CD8-positive, alpha-beta memory T cell (primary cell): Measurements from ENCODE around the gene PGS1. TPM values are rescaled to one million over a fixed set of nuclear protein-coding genes. Genes with fewer than 3 reads are reported as not detected.
A peak's percentile ranks its signal among the peaks of the same experiment; 100 is the strongest.

Experiments
- CTCF ChIA-PET: fragments of 350-600 bp; sonication (Branson Sonifier 250); formaldehyde crosslinking; loops from one replicate; lab custom pipeline; 2021; ENCODE audit warnings: antibody characterized with exemption; lab: Charles Lee
- POLR2A ChIA-PET: fragments of 350-600 bp; sonication (Branson Sonifier 250); formaldehyde crosslinking; loops from one replicate; lab custom pipeline; 2021; ENCODE audit warnings: antibody characterized with exemption; lab: Charles Lee
- DNase-seq, 5 donors: peaks; one replicate each; pipeline versions ENCODE4 v3.0.0 to v3.0.0-alpha.2; 2020 to 2022; ENCODE audit warnings: mixed read lengths in 1 of 5
- H3K27ac ChIP-seq: one replicate; pipeline ENCODE4 v1.7.0; 2013; ENCODE audit warnings: low read depth, mild to moderate bottlenecking, low read length, moderate library complexity
- H3K27me3 ChIP-seq: 2 replicates; pipeline ENCODE4 v1.7.0; 2013; ENCODE audit warnings: low read length, mild to moderate bottlenecking; ENCODE audit not compliant: insufficient read depth, poor library complexity, severe bottlenecking
- H3K36me3 ChIP-seq: 2 replicates; pipeline ENCODE4 v1.7.0; 2013; ENCODE audit warnings: mild to moderate bottlenecking, low read length, moderate library complexity; ENCODE audit not compliant: insufficient read depth
- H3K4me1 ChIP-seq: 2 replicates; pipeline ENCODE4 v1.7.0; 2013; ENCODE audit warnings: mild to moderate bottlenecking, low read length, moderate library complexity; ENCODE audit not compliant: insufficient read depth
- H3K4me3 ChIP-seq: 2 replicates; pipeline ENCODE4 v1.7.0; 2013; ENCODE audit warnings: mild to moderate bottlenecking, low read length
- H3K9me3 ChIP-seq: 2 replicates; pipeline ENCODE4 v1.7.0; 2013; ENCODE audit warnings: mild to moderate bottlenecking, low read length
- H3K27ac Mint-ChIP-seq, 8 donors: one replicate each; pipeline ENCODE4 v1.8.0; 2020 to 2021; ENCODE audit warnings: mixed read lengths in 8 of 8, mild to moderate bottlenecking in 6 of 8, inconsistent platforms in 3 of 8, moderate library complexity in 3 of 8
- H3K27me3 Mint-ChIP-seq, 2 donors: one replicate each; pipeline ENCODE4 v1.8.0; 2020 to 2021; ENCODE audit warnings: mixed read lengths in 2 of 2, mild to moderate bottlenecking in 1 of 2, moderate library complexity in 1 of 2
- H3K36me3 Mint-ChIP-seq, 3 donors: one replicate each; pipeline ENCODE4 v1.8.0; 2020 to 2021; ENCODE audit warnings: mixed read lengths in 3 of 3, inconsistent platforms in 1 of 3, mild to moderate bottlenecking in 1 of 3
- H3K4me1 Mint-ChIP-seq, 3 donors: one replicate each; pipeline ENCODE4 v1.8.0; 2020 to 2021; ENCODE audit warnings: mixed read lengths in 3 of 3, inconsistent platforms in 1 of 3, mild to moderate bottlenecking in 1 of 3
- H3K4me3 Mint-ChIP-seq, 7 donors: one replicate each; pipeline ENCODE4 v1.8.0; 2020 to 2021; ENCODE audit warnings: mixed read lengths in 7 of 7, mild to moderate bottlenecking in 6 of 7, moderate library complexity in 4 of 7, inconsistent platforms in 2 of 7
- H3K9me3 Mint-ChIP-seq, 5 donors: one replicate each; pipeline ENCODE4 v1.8.0; 2020 to 2022; ENCODE audit warnings: mixed read lengths in 5 of 5, mild to moderate bottlenecking in 3 of 5, moderate library complexity in 2 of 5, inconsistent platforms in 1 of 5
- polyA plus RNA-seq: library from polyadenylated mRNA; unstranded; fragments of 300-500 nt; fragmentation: Illumina TruSeq; gene quantifications from one replicate; pipeline ENCODE4 v1.2.3, GENCODE V29; 2021
- total RNA-seq, 2 experiments: library from RNA; stranded (reverse); gene quantifications; one replicate each; pipeline ENCODE4 v1.2.3, GENCODE V29; 2021

PGS1 gene
- total and polyA plus RNA-seq, 3 experiments from 2014 or later = 31.5 to 51.5 (median 48.2) TPM

DNA sequence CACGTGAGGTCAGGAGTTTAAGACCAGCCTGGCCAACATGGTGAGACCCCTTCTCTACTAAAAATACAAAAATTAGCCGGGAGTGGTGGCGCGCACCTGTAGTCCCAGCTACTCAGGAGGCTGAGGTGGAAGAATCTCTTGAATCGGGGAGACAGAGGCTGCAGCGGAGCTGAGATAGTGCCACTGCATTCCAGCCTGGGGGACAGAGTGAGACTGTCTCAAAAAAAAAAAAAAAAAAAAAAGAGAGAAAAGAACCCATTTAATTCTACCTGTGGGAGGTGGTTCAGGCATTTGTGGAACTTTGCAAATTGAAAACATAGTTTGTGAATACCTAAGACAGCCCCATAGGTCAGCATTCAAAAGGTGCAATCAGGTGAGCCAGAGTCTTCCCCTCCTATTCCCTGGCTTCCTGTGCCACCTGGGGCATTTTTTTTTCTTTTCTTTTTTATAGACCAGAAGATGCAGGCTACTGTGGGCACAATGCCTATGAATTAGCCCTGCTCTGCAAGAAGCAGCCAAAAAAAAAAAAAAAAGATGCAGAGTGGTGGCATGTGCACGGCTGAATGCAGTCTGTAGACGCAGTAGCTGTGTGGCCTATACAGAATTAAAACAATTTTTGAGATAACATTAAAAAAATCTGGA, 9.5 kb upstream of the PGS1 start:
- Histone ChIP-seq H3K36me3 (no peaks in the 10 kb centered on the region), H3K9me3 (no peaks in the 10 kb centered on the region), H3K4me3 (no peak overlapping the region), H3K27ac (no peak overlapping the region), H3K4me1 (peaks cover 5% of the 10 kb centered on the region), H3K27me3 (no peaks in the 10 kb centered on the region)
- H3K4me1 Mint-ChIP-seq = peaks cover 0 to 8% (median 5%) of the 10 kb centered on the region in 3 donors
- ChIA-PET CTCF (interaction anchor here (1.2 to 1.7 kb wide), 3 partner anchors 8 to 80 kb away, joined by 3 to 9 read pairs (median 4); no protein-coding TSS in a partner anchor), POLR2A (no interaction called here)
- no peak overlapping the region for H3K4me3 Mint-ChIP-seq
- H3K27me3 Mint-ChIP-seq = no peaks in the 10 kb centered on the region
- no peaks in the 10 kb centered on the region for H3K36me3 Mint-ChIP-seq
- H3K27ac Mint-ChIP-seq = no peak overlapping the region
- no peaks in the 10 kb centered on the region for H3K9me3 Mint-ChIP-seq
- no peak for DNase-seq

DNA sequence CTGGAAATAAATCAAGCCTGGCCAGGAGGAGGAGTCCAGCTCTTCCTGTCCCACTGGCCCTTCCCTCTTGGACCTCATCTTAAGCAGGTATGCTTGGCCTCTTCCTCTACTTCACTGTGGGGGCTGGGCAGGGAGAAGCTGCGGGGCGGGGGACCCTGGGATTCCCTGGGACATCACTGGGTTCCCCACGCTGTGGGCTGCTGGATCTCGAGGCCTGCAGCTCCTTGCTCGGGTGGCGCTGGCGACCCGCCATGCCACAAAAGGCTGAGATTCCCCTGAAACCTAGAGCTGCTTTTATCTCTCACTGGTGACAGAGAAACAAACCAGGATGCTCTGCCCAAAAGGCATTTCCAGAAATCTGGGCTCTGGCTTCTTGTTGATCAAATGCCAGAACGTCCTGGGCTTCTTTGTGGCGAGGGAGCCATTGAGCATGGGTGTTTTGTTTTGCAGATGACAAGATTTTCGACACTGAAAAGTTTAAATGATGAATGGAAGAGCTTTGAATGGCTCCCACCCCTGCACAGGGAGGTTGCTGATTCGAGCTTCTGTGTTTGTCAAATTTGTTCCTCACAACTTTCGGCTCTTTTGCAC, 8.6 kb upstream of the PGS1 start:
- DNase-seq = no peak
- H3K4me1 ChIP-seq = peaks cover 4% of the 10 kb centered on the region
- CTCF ChIA-PET = interaction anchor here (1.5 to 1.7 kb wide), 2 partner anchors 9 to 64 kb away, joined by 3 to 9 read pairs; no protein-coding TSS in a partner anchor
- POLR2A ChIA-PET = no interaction called here
- no peaks in the 10 kb centered on the region for H3K27me3 ChIP-seq
- H3K9me3 ChIP-seq = no peaks in the 10 kb centered on the region
- H3K4me3 Mint-ChIP-seq = no peak overlapping the region
- H3K9me3 Mint-ChIP-seq = no peaks in the 10 kb centered on the region
- H3K36me3 Mint-ChIP-seq = no peaks in the 10 kb centered on the region
- peaks cover 0 to 4% (median 3%) of the 10 kb centered on the region in 3 donors for H3K4me1 Mint-ChIP-seq
- no peak overlapping the region for H3K27ac ChIP-seq
- H3K4me3 ChIP-seq = no peak overlapping the region
- H3K36me3 ChIP-seq = no peaks in the 10 kb centered on the region
- H3K27me3 Mint-ChIP-seq = peaks cover 0 to 2% of the 10 kb centered on the region in 2 donors
- no peak overlapping the region for H3K27ac Mint-ChIP-seq

DNA sequence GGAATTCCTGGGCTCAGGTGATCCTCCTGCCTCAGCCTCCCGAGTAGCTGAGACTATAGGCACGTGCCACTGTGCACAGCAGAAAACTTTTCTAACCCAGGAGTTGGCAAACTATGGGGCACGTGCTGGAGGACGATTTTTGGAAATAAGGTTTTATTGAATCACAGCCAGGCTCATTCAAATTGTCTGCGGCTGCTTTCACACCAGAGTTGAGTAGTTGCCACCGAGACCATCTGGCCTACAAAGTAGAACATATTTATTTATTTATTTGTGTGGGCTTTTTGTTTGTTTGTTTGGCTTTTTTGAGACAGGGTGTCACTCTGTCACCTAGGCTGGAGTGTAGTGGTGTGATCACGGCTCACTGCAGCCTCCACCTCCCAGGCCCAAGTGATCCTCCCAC, 7.4 kb upstream of the PGS1 start:
- no peaks in the 10 kb centered on the region for H3K36me3 ChIP-seq
- no peak overlapping the region for H3K27ac Mint-ChIP-seq
- no peaks in the 10 kb centered on the region for H3K27me3 ChIP-seq
- POLR2A ChIA-PET = no interaction called here
- peaks cover 0 to 2% of the 10 kb centered on the region in 2 donors for H3K27me3 Mint-ChIP-seq
- CTCF ChIA-PET = no interaction called here
- H3K27ac ChIP-seq = no peak overlapping the region
- no peaks in the 10 kb centered on the region for H3K9me3 Mint-ChIP-seq
- no peaks in the 10 kb centered on the region for H3K9me3 ChIP-seq
- no peak for DNase-seq
- H3K4me3 ChIP-seq = no peak overlapping the region
- H3K4me3 Mint-ChIP-seq = no peak overlapping the region
- no peaks in the 10 kb centered on the region for H3K36me3 Mint-ChIP-seq
- no peaks in the 10 kb centered on the region for H3K4me1 ChIP-seq
- no peaks in the 10 kb centered on the region for H3K4me1 Mint-ChIP-seq

GRCh38 chr17:78372841-78373240, 5.6 kb upstream of the PGS1 start:
- CTCF ChIA-PET = interaction anchor here (0.9 to 2.6 kb wide), 2 partner anchors 12 to 122 kb away, joined by 3 to 7 read pairs; no protein-coding TSS in a partner anchor
- Histone ChIP-seq H3K4me3 (no peak overlapping the region), H3K27me3 (no peaks in the 10 kb centered on the region), H3K9me3 (no peaks in the 10 kb centered on the region), H3K36me3 (no peaks in the 10 kb centered on the region), H3K4me1 (peaks cover 2% of the 10 kb centered on the region), H3K27ac (no peak overlapping the region)
- Mint-ChIP-seq H3K4me3 (peak overlapping the region in 1 of 7 donors; percentile 11), H3K4me1 (peaks cover 0 to 3% (median 1%) of the 10 kb centered on the region in 3 donors), H3K27ac (peak overlapping the region in 1 of 8 donors; percentile 55), H3K27me3 (peaks cover 0 to 2% of the 10 kb centered on the region in 2 donors), H3K36me3 (no peaks in the 10 kb centered on the region), H3K9me3 (no peaks in the 10 kb centered on the region)
- DNase-seq = no peak
- POLR2A ChIA-PET = no interaction called here

DNA sequence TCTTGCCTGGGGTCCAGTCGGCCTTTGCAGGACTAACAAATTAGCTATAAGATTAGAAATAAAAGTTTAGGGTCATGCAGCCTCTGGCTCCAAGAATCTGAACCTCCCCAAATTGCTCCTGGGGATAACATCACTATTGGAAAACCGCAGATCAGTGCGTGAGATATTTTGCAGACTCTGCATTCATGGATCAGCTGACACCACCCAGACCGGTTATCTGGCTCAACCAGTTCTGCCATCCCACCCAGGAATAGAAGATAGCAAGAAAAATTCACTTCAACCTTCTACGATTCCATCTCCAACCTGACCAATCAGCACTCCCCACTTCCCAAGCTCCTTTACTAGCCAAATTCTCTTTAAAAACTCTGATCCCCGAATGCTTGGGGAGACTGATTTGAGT, 4.3 kb upstream of the PGS1 start:
- no peak overlapping the region for H3K4me3 ChIP-seq
- ChIA-PET CTCF (interaction anchor here (2.6 to 2.9 kb wide), 2 partner anchors 13 to 14 kb away, joined by 7 to 8 read pairs; partner anchors contain the start of gene SOCS3), POLR2A (no interaction called here)
- Mint-ChIP-seq H3K4me1 (peaks cover 4 to 7% (median 5%) of the 10 kb centered on the region in 3 donors), H3K27me3 (peaks cover 0 to 3% of the 10 kb centered on the region in 2 donors), H3K27ac (no peak overlapping the region), H3K36me3 (peaks cover 0 to 4% (median 0%) of the 10 kb centered on the region in 3 donors), H3K9me3 (no peaks in the 10 kb centered on the region), H3K4me3 (no peak overlapping the region)
- no peaks in the 10 kb centered on the region for H3K27me3 ChIP-seq
- H3K4me1 ChIP-seq = peaks cover 8% of the 10 kb centered on the region
- H3K9me3 ChIP-seq = no peaks in the 10 kb centered on the region
- H3K27ac ChIP-seq = no peak overlapping the region
- H3K36me3 ChIP-seq = no peaks in the 10 kb centered on the region
- DNase-seq = no peak

DNA sequence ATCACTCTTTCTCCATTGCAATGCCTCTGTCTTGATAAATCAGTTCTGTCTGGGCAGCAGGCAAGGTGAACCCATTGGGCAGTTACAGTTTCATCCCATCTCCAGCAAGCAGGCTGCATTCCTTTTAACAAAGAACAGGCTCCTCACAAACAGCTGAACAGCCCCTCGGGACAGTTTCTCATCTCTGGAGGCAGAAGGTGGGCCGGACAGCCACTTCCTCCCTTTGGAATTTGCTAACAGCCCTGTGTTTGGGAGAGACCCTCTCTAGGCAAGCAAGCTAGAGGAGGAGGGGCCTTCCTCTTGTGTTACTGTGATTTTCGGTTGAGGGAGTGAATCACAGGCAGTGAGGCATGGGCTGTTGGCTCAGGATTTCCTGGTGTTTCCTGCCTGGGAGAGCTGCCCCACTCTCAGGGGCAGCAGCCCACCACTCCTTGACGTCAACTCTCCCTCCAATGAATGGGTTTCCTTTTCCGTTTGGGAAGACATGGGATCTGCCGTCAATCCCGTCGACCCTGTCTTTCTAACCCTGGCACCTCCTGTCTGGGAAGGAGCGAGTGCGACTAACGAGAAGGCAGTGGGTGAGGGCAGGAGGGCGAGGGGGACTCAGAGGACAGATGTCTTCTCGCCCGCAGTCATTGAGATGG, 3.7 kb upstream of the PGS1 start:
- Histone ChIP-seq H3K27me3 (no peaks in the 10 kb centered on the region), H3K9me3 (no peaks in the 10 kb centered on the region), H3K4me3 (no peak overlapping the region), H3K4me1 (peaks cover 13% of the 10 kb centered on the region), H3K36me3 (no peaks in the 10 kb centered on the region), H3K27ac (no peak overlapping the region)
- Mint-ChIP-seq H3K27me3 (peaks cover 0 to 3% of the 10 kb centered on the region in 2 donors), H3K9me3 (no peaks in the 10 kb centered on the region), H3K27ac (no peak overlapping the region), H3K4me3 (no peak overlapping the region), H3K4me1 (peaks cover 9 to 11% (median 9%) of the 10 kb centered on the region in 3 donors), H3K36me3 (peaks cover 0 to 4% (median 0%) of the 10 kb centered on the region in 3 donors)
- DNase-seq = no peak
- ChIA-PET POLR2A (no interaction called here), CTCF (interaction anchor here (2.9 kb wide), 1 partner anchor 14 kb away, joined by 8 read pairs; the partner anchor contains the start of gene SOCS3)

DNA sequence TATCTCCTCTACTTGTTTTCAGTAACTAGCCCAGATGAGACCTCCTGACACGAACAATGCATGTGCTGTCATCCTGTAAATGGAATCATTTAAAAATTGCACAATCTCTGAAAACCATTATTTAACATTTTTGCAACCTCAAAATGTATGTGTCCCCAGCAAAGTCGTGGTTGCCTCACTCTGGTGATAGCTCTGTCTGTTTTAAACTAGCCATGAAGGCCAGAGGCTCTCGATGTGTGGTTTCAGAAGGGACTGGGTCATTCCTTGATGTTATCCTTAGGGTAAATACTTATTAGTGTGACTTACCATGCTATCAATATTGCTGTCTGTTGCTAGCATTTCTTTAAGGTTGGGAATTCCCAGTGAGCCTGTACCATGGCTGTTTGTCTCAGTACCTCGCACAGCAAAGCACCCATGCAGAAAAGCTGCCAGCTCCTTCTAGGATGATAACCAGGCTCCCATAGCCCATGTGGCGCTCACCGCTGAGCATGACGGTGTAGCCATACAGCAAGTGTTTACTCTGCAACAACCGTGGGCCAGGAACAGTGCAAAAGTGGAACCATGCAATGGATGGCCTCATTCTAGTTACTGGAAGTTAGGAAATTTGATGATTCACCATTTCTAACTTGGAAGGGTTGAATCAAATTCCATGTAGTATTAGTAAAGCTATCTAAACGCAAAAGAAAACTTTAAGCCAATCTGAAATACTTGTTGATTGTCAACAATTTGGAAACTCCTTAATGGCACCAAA, 2.9 kb upstream of the PGS1 start:
- no peak for DNase-seq
- Mint-ChIP-seq H3K4me3 (peak overlapping the region in 1 of 7 donors; percentile 73), H3K4me1 (peaks cover 16 to 18% (median 16%) of the 10 kb centered on the region in 3 donors), H3K27ac (peak overlapping the region in 1 of 8 donors; percentile 80), H3K9me3 (no peaks in the 10 kb centered on the region), H3K36me3 (peaks cover 0 to 9% (median 4%) of the 10 kb centered on the region in 3 donors), H3K27me3 (peaks cover 0 to 3% of the 10 kb centered on the region in 2 donors)
- no peak overlapping the region for H3K27ac ChIP-seq
- ChIA-PET POLR2A (no interaction called here), CTCF (interaction anchor here (2.9 kb wide), 1 partner anchor 15 kb away, joined by 8 read pairs; the partner anchor contains the start of gene SOCS3)
- no peaks in the 10 kb centered on the region for H3K9me3 ChIP-seq
- H3K27me3 ChIP-seq = no peaks in the 10 kb centered on the region
- H3K4me3 ChIP-seq = no peak overlapping the region
- peaks cover 21% of the 10 kb centered on the region for H3K4me1 ChIP-seq
- H3K36me3 ChIP-seq = no peaks in the 10 kb centered on the region
